Measurements from ENCODE around the gene CTNNB1. TPM values are rescaled to one million over a fixed set of nuclear protein-coding genes. Genes with fewer than 3 reads are reported as not detected.

CTNNB1 gene
- total and polyA plus RNA-seq, 2 of the 8 experiments (the other 6 are each of a cell fraction or from before 2014, with no cell fraction given), result 356 to 579 TPM

DNA sequence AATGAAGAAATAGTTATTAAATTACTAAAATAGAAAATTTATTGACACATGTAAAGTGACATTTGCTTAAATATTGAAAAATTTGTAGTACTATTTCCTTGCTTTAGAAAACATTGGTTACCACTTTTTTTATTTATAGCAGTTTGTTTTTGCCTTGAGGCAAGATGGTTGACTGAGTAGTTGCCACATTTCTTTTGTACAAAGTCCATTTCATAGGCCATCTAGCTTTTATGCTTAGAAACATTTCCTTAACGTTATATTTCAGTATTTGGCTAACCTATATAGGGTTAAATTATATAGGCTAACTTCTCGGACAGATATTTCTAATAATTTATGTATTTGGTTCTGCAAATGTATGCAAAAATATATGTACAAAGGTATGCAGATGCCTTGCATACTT, 17.1 kb downstream of the CTNNB1 start (continued):
- TF ChIP-seq, protein P1, sequence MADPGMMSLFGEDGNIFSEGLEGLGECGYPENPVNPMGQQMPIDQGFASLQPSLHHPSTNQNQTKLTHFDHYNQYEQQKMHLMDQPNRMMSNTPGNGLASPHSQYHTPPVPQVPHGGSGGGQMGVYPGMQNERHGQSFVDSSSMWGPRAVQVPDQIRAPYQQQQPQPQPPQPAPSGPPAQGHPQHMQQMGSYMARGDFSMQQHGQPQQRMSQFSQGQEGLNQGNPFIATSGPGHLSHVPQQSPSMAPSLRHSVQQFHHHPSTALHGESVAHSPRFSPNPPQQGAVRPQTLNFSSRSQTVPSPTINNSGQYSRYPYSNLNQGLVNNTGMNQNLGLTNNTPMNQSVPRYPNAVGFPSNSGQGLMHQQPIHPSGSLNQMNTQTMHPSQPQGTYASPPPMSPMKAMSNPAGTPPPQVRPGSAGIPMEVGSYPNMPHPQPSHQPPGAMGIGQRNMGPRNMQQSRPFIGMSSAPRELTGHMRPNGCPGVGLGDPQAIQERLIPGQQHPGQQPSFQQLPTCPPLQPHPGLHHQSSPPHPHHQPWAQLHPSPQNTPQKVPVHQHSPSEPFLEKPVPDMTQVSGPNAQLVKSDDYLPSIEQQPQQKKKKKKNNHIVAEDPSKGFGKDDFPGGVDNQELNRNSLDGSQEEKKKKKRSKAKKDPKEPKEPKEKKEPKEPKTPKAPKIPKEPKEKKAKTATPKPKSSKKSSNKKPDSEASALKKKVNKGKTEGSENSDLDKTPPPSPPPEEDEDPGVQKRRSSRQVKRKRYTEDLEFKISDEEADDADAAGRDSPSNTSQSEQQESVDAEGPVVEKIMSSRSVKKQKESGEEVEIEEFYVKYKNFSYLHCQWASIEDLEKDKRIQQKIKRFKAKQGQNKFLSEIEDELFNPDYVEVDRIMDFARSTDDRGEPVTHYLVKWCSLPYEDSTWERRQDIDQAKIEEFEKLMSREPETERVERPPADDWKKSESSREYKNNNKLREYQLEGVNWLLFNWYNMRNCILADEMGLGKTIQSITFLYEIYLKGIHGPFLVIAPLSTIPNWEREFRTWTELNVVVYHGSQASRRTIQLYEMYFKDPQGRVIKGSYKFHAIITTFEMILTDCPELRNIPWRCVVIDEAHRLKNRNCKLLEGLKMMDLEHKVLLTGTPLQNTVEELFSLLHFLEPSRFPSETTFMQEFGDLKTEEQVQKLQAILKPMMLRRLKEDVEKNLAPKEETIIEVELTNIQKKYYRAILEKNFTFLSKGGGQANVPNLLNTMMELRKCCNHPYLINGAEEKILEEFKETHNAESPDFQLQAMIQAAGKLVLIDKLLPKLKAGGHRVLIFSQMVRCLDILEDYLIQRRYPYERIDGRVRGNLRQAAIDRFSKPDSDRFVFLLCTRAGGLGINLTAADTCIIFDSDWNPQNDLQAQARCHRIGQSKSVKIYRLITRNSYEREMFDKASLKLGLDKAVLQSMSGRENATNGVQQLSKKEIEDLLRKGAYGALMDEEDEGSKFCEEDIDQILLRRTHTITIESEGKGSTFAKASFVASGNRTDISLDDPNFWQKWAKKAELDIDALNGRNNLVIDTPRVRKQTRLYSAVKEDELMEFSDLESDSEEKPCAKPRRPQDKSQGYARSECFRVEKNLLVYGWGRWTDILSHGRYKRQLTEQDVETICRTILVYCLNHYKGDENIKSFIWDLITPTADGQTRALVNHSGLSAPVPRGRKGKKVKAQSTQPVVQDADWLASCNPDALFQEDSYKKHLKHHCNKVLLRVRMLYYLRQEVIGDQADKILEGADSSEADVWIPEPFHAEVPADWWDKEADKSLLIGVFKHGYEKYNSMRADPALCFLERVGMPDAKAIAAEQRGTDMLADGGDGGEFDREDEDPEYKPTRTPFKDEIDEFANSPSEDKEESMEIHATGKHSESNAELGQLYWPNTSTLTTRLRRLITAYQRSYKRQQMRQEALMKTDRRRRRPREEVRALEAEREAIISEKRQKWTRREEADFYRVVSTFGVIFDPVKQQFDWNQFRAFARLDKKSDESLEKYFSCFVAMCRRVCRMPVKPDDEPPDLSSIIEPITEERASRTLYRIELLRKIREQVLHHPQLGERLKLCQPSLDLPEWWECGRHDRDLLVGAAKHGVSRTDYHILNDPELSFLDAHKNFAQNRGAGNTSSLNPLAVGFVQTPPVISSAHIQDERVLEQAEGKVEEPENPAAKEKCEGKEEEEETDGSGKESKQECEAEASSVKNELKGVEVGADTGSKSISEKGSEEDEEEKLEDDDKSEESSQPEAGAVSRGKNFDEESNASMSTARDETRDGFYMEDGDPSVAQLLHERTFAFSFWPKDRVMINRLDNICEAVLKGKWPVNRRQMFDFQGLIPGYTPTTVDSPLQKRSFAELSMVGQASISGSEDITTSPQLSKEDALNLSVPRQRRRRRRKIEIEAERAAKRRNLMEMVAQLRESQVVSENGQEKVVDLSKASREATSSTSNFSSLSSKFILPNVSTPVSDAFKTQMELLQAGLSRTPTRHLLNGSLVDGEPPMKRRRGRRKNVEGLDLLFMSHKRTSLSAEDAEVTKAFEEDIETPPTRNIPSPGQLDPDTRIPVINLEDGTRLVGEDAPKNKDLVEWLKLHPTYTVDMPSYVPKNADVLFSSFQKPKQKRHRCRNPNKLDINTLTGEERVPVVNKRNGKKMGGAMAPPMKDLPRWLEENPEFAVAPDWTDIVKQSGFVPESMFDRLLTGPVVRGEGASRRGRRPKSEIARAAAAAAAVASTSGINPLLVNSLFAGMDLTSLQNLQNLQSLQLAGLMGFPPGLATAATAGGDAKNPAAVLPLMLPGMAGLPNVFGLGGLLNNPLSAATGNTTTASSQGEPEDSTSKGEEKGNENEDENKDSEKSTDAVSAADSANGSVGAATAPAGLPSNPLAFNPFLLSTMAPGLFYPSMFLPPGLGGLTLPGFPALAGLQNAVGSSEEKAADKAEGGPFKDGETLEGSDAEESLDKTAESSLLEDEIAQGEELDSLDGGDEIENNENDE (IDR thresholded peaks at IDR 0.05; ENCODE audit: insufficient replicate concordance, low read length), result no peak
- TF ChIP-seq EZH2 (IDR thresholded peaks at IDR 0.05; ENCODE audit: low read depth, low read length, severe bottlenecking) (no peak), KDM4A (IDR thresholded peaks at IDR 0.05; ENCODE audit: low read depth, low read length, severe bottlenecking) (no peak), HDAC6 (IDR thresholded peaks at IDR 0.05; ENCODE audit: low read depth, low read length) (no peak), ASH2L (IDR thresholded peaks at IDR 0.05; ENCODE audit: low read length) (no peak), PHF8 (conservative IDR thresholded peaks at IDR 0.05; ENCODE audit: low read depth, low read length) (no peak), JUND (IDR thresholded peaks at IDR 0.05; ENCODE audit: low read length) (no peak), GTF2F1 (IDR thresholded peaks at IDR 0.05; ENCODE audit: borderline replicate concordance, low read depth, low read length) (no peak)
- TF ChIP-seq, protein P2, sequence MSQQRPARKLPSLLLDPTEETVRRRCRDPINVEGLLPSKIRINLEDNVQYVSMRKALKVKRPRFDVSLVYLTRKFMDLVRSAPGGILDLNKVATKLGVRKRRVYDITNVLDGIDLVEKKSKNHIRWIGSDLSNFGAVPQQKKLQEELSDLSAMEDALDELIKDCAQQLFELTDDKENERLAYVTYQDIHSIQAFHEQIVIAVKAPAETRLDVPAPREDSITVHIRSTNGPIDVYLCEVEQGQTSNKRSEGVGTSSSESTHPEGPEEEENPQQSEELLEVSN (IDR thresholded peaks at IDR 0.05), result no peak
- TF ChIP-seq, protein P3, sequence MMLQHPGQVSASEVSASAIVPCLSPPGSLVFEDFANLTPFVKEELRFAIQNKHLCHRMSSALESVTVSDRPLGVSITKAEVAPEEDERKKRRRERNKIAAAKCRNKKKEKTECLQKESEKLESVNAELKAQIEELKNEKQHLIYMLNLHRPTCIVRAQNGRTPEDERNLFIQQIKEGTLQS (IDR thresholded peaks at IDR 0.05; ENCODE audit: insufficient read depth, low read depth, low read length), result no peak

All from H1 (cell line).